Panc1 (cell line): ENCODE measurements around the gene ECI2. TPM values are rescaled to one million over a fixed set of nuclear protein-coding genes. Genes with fewer than 3 reads are reported as not detected.

Experiments used
- ATAC-seq: fragments of 200-7000 bp; cut with Tn5 transposase; 2 replicates; pipeline ENCODE4 v1.9.1; 2020; ENCODE audit warnings: mild to moderate bottlenecking, moderate library complexity
- BruUV-seq: library from RNA; stranded (reverse); fragments of 400-500 nt; replicated peaks from 2 replicates; lab custom pipeline; 2021; lab: Mats Ljungman, UMichigan
- CTCF ChIA-PET: fragments of 300-600 bp; sonication (Branson Sonifier 250); formaldehyde crosslinking; loops from one replicate; lab custom pipeline; 2022; ENCODE audit warnings: antibody characterized with exemption; lab: Charles Lee
- POLR2A ChIA-PET: fragments of 300-600 bp; sonication (Branson Sonifier 250); formaldehyde crosslinking; loops from one replicate; lab custom pipeline; 2022; ENCODE audit warnings: antibody characterized with exemption; lab: Charles Lee
- DNase-seq: peaks from one replicate; pipeline ENCODE4 v3.0.0-alpha.2; 2010; ENCODE audit warnings: low read depth, low spot score
- H3K27ac ChIP-seq: 2 replicates; pipeline ENCODE4 v1.5.1; 2011; ENCODE audit warnings: mild to moderate bottlenecking, low read length, inconsistent platforms
- H3K27me3 ChIP-seq: fragments of 200-500 bp; sonication (Bioruptor generic); 2 replicates; pipeline ENCODE4 v1.6.0; 2014; ENCODE audit warnings: low read length, inconsistent platforms; ENCODE audit not compliant: control insufficient read depth, insufficient read depth
- H3K36me3 ChIP-seq: fragments of 200-500 bp; sonication (Bioruptor generic); 2 replicates; pipeline ENCODE4 v1.5.1; 2014; ENCODE audit warnings: inconsistent platforms, mild to moderate bottlenecking, low read length, moderate library complexity; ENCODE audit not compliant: control insufficient read depth, insufficient read depth
- H3K4me1 ChIP-seq: 2 replicates; pipeline ENCODE4 v1.5.1; 2011; ENCODE audit warnings: inconsistent platforms, mild to moderate bottlenecking, low read length, moderate library complexity; ENCODE audit not compliant: control insufficient read depth, insufficient read depth
- H3K4me3 ChIP-seq, 2 experiments: 2 replicates each; pipeline ENCODE4 v1.5.1; 2011 to 2012; ENCODE audit warnings: low read depth in 2 of 2, low read length in 2 of 2, mild to moderate bottlenecking in 2 of 2, inconsistent platforms in 1 of 2, moderate library complexity in 1 of 2
- H3K9me3 ChIP-seq: fragments of 200-500 bp; sonication (Bioruptor generic); 2 replicates; pipeline ENCODE4 v1.5.1; 2014; ENCODE audit warnings: low read depth, mild to moderate bottlenecking, inconsistent platforms, low read length, moderate library complexity; ENCODE audit not compliant: control insufficient read depth, insufficient read depth
- POLR2AphosphoS5 ChIP-seq: IDR thresholded peaks from 2 replicates; pipeline ENCODE4 v1.6.1; 2012; ENCODE audit warnings: mild to moderate bottlenecking, low read depth, low read length, moderate library complexity
- REST ChIP-seq, 2 experiments: IDR thresholded peaks; 2 replicates each; pipeline ENCODE4 v1.6.1; 2011 to 2012; ENCODE audit warnings: low read depth in 2 of 2, control low read depth in 1 of 2, low read length in 1 of 2, mild to moderate bottlenecking in 1 of 2, moderate library complexity in 1 of 2; ENCODE audit not compliant: insufficient read depth in 1 of 2
- SIN3A ChIP-seq: IDR thresholded peaks from 2 replicates; pipeline ENCODE4 v1.6.1; 2012; ENCODE audit warnings: low read depth, mild to moderate bottlenecking, low read length, moderate library complexity, borderline replicate concordance; ENCODE audit not compliant: insufficient read depth
- TCF7L2 ChIP-seq: IDR thresholded peaks from 2 replicates; pipeline ENCODE4 v1.6.1; 2011; ENCODE audit warnings: mild to moderate bottlenecking, low read depth, low read length, inconsistent platforms
- in situ Hi-C: cut with HindIII; loops from 2 replicates; pipeline ENCODE4 v1.10.0; 2016; ENCODE audit warnings: low sequenced_read_pairs, low pct_unique_long_range_greater_than_20kb
- intact Hi-C: fragments of 100-400 bp; cut with micrococcal nuclease; formaldehyde crosslinking; loops from one replicate; pipeline ENCODE4 v1.10.0; 2022; ENCODE audit not compliant: unreplicated experiment
- total RNA-seq: library from RNA; stranded (reverse); gene quantifications from one replicate; pipeline ENCODE4 v1.2.1, GENCODE V29; 2021; ENCODE audit not compliant: unreplicated experiment
- TF ChIP-seq, protein P1 (sequence below): fragments of 450-650 bp; IDR thresholded peaks from 2 replicates; pipeline ENCODE4 v1.5.1; 2017; ENCODE audit warnings: mild to moderate bottlenecking

Gene ECI2
- total RNA-seq, 1 experiment from 2014 or later = 34.5 TPM

GRCh38 chr6:4176907-4177306 lies 41.5 kb upstream of the ECI2 start:
- intact Hi-C loops = no loop called here
- no peak overlapping the region for H3K27ac ChIP-seq
- BruUV-seq = no TSS peak
- DNase-seq (no peak), ATAC-seq (no peak)
- in situ Hi-C loops = no loop called here
- H3K4me3 ChIP-seq = no peak overlapping the region
- no peaks in the 10 kb centered on the region for H3K4me1 ChIP-seq
- H3K9me3 ChIP-seq = no peaks in the 10 kb centered on the region
- H3K36me3 ChIP-seq = no peaks in the 10 kb centered on the region
- TF ChIP-seq POLR2AphosphoS5 (no peak), SIN3A (no peak), REST (IDR thresholded peaks at IDR 0.05; ENCODE audit: insufficient read depth in 1 of 2, low read depth in 2 of 2, low read length in 1 of 2) (no peak), TCF7L2 (no peak)
- TF ChIP-seq, protein P1, sequence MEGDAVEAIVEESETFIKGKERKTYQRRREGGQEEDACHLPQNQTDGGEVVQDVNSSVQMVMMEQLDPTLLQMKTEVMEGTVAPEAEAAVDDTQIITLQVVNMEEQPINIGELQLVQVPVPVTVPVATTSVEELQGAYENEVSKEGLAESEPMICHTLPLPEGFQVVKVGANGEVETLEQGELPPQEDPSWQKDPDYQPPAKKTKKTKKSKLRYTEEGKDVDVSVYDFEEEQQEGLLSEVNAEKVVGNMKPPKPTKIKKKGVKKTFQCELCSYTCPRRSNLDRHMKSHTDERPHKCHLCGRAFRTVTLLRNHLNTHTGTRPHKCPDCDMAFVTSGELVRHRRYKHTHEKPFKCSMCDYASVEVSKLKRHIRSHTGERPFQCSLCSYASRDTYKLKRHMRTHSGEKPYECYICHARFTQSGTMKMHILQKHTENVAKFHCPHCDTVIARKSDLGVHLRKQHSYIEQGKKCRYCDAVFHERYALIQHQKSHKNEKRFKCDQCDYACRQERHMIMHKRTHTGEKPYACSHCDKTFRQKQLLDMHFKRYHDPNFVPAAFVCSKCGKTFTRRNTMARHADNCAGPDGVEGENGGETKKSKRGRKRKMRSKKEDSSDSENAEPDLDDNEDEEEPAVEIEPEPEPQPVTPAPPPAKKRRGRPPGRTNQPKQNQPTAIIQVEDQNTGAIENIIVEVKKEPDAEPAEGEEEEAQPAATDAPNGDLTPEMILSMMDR = no peak
- no peaks in the 10 kb centered on the region; the same call in 1 of the 2 replicates for H3K27me3 ChIP-seq
- CTCF ChIA-PET = no interaction called here
- POLR2A ChIA-PET = no interaction called here

DNA sequence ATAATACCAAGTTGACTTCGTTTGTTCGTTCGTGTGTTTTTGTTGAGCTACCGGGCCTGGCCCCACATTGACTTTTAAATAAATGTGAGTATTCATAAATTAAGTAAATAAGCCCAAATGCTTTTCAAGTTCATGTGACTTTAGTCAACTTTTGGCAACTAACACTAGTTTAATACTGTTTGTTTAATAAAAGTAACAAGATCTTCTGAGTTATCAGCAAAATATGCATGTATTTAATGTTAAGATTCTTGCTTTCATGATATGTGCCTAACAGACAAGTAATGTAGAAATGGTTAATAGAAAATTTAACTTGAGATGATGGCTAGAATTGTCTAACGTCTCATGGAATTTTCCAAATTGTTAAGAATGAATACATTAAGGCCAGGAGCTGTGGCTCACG lies 38.7 kb upstream of the ECI2 start:
- DNase-seq (no peak), ATAC-seq (no peak)
- no peaks in the 10 kb centered on the region for H3K4me1 ChIP-seq
- no peaks in the 10 kb centered on the region; the same call in 1 of the 2 replicates for H3K27me3 ChIP-seq
- in situ Hi-C loops = no loop called here
- no peaks in the 10 kb centered on the region for H3K9me3 ChIP-seq
- H3K4me3 ChIP-seq = no peak overlapping the region
- ChIA-PET POLR2A (no interaction called here), CTCF (no interaction called here)
- intact Hi-C loops = no loop called here
- no peak overlapping the region for H3K27ac ChIP-seq
- H3K36me3 ChIP-seq = no peaks in the 10 kb centered on the region
- TF ChIP-seq POLR2AphosphoS5 (no peak), SIN3A (no peak), TCF7L2 (no peak), REST (IDR thresholded peaks at IDR 0.05; ENCODE audit: insufficient read depth in 1 of 2, low read depth in 2 of 2, low read length in 1 of 2) (no peak)
- TF ChIP-seq, protein P1 = no peak
- no TSS peak for BruUV-seq
